Ovary (tissue), 9 donors: ENCODE measurements around the gene RAB12. TPM values are rescaled to one million over a fixed set of nuclear protein-coding genes. Genes with fewer than 3 reads are reported as not detected.
"Not testable (repeated sequence)": the region's sequence is repeated elsewhere in the genome, so short reads cannot be mapped to it uniquely, and the experiment has no call there.

Source experiments
- DNase-seq, 5 donors: peaks; one replicate each; pipeline ENCODE4 v3.0.0-alpha.2; 2019 to 2020
- H3K27ac ChIP-seq, 2 donors: fragments of 200-600 bp; one replicate each; pipeline versions ENCODE4 v1.5.1 to v1.8.0; 2019 to 2022
- H3K27me3 ChIP-seq: fragments of 200-600 bp; one replicate; pipeline ENCODE4 v1.8.0; 2022
- H3K36me3 ChIP-seq: fragments of 200-600 bp; sonication (generic); one replicate; pipeline ENCODE4 v1.5.1; 2019
- H3K4me1 ChIP-seq: one replicate; pipeline ENCODE4 v1.8.1; 2013; ENCODE audit warnings: mild to moderate bottlenecking, moderate library complexity; ENCODE audit not compliant: insufficient read depth
- H3K4me3 ChIP-seq: fragments of 200-600 bp; sonication (generic); one replicate; pipeline ENCODE4 v1.5.1; 2017
- H3K9me3 ChIP-seq, 2 donors: fragments of 200-600 bp in 1 of 2; sonication (generic) in 1 of 2; one replicate each; pipeline versions ENCODE4 v1.5.1 to v1.8.1; 2013 to 2019; ENCODE audit warnings: mild to moderate bottlenecking in 1 of 2, moderate library complexity in 1 of 2
- EP300 ChIP-seq: sonication (generic); formaldehyde crosslinking; IDR thresholded peaks from one replicate; pipeline ENCODE4 v1.6.1; 2017; ENCODE audit warnings: antibody characterized with exemption
- POLR2A ChIP-seq: fragments of 450-650 bp; IDR thresholded peaks from one replicate; pipeline ENCODE4 v1.6.1; 2017; ENCODE audit warnings: antibody characterized with exemption, mild to moderate bottlenecking, moderate library complexity
- WGBS, 3 donors: extraction: QIAGEN DNeasy Blood & Tissue Kit in 1 of 3; methylation state at CpG; one replicate each; pipeline versions ENCODE4 v1.1.5 to v1.1.7; 2013 to 2017; 5-methylcytosine and 5-hydroxymethylcytosine counted together
- intact Hi-C, 4 donors: fragments of 100-400 bp; cut with DNase I; formaldehyde crosslinking; loops; one replicate each; pipeline versions ENCODE4 v1.11.0 to v1.15.1; 2022 to 2023
- polyA plus RNA-seq, 2 donors: library from polyadenylated mRNA; stranded (reverse); fragments of 200-250 nt in 1 of 2; fragments of 350-450 nt in 1 of 2; fragmentation: Illumina TruSeq in 1 of 2; extraction: RNeasy Lipid Tissue Mini Kit (QIAGEN cat#74804) in 1 of 2; gene quantifications; one replicate each; pipeline ENCODE4 v1.2.3, GENCODE V29; 2013 to 2014
- total RNA-seq, 7 donors: library from RNA; depleted of rRNA in 2 of 7; stranded (reverse); fragments of >200 nt in 2 of 7; fragmentation: NEBNext Ultra II Directional in 3 of 7; extraction: Animal tissue kit (Norgen Biotek cat#: 25700) in 3 of 7; gene quantifications; one replicate each; pipeline versions ENCODE4 v1.1.0 to v1.2.4, GENCODE V29; 2016 to 2023
- TF ChIP-seq, protein P1 (sequence below), 3 donors: fragments of 450-650 bp in 2 of 3; fragments of 200-600 bp in 1 of 3; IDR thresholded peaks; one replicate each; pipeline versions ENCODE4 v1.5.1 to v1.8.0; 2016 to 2022; ENCODE audit warnings: antibody characterized with exemption in 3 of 3, mild to moderate bottlenecking in 1 of 3
- donor health status: DM: no; HTN: no; CAD: no; lungs with moderate emphysema.
- donor health status: DM: no; HTN: no; CAD: no.
- donor health status: Bipolar disorder and iron deficiency.
- donor health status: DM: yes; HTN: yes; CAD: no.
- donor health status: DM: no; HTN: no; CAD: no.
- donor health status: DM: yes; HTN: yes; CAD: no.

The RAB12 gene
- total and polyA plus RNA-seq, 9 donors = 30.3 to 69.0 (median 43.5) TPM

DNA sequence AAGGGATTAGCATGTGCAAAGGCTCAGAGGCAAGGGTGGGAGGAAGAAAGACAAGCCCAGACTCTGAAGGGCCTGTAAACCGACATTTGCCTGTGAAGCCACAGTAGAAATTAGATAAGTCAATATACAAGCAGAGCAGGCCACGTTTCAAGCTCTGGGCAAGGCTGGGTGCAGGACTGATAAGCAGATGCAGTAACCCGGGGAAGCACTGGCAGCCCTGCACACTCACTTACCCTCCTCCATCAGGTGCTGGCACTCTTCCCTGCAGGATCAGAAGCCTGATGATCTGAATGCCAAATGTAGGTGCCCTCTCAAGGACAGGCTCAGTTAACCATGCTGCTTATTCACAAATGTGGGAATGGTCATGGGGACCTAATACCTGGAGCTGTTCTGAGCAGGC is 46.3 kb upstream of the RAB12 start:
- 46 to 64% (median 59%) methylated on average over 3 of the region's 3 CpGs for WGBS, 3 donors
- Histone ChIP-seq H3K36me3 (no peaks in the 10 kb centered on the region), H3K4me3 (no peak overlapping the region), H3K27ac (no peak overlapping the region), H3K27me3 (no peaks in the 10 kb centered on the region), H3K9me3 (no peaks in the 10 kb centered on the region), H3K4me1 (no peaks in the 10 kb centered on the region)
- intact Hi-C loops = no loop called here
- no peak for DNase-seq
- no peak for TF ChIP-seq EP300
- TF ChIP-seq POLR2A = no peak
- TF ChIP-seq, protein P1, sequence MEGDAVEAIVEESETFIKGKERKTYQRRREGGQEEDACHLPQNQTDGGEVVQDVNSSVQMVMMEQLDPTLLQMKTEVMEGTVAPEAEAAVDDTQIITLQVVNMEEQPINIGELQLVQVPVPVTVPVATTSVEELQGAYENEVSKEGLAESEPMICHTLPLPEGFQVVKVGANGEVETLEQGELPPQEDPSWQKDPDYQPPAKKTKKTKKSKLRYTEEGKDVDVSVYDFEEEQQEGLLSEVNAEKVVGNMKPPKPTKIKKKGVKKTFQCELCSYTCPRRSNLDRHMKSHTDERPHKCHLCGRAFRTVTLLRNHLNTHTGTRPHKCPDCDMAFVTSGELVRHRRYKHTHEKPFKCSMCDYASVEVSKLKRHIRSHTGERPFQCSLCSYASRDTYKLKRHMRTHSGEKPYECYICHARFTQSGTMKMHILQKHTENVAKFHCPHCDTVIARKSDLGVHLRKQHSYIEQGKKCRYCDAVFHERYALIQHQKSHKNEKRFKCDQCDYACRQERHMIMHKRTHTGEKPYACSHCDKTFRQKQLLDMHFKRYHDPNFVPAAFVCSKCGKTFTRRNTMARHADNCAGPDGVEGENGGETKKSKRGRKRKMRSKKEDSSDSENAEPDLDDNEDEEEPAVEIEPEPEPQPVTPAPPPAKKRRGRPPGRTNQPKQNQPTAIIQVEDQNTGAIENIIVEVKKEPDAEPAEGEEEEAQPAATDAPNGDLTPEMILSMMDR (IDR thresholded peaks at IDR 0.05) = no peak

DNA sequence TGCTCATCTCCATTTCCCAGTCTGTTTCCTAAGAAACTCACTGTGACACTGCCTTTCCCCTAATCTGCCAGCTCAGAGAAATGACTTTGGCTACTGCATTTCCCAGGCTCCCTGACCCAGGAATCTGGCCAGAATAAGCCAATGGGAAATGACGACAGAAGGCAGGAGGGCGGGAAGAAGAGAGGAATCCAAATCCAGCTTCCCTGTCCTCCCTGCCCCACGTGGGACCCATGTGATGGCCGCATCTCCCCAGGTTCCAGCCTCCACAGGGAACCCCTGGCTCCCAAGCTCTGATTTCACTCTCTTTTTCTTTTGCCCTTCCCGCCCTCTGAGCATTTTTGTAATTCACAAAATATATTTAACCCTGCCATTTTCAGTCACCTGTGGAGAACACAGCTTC is 37.8 kb upstream of the RAB12 start:
- no peak overlapping the region for H3K4me3 ChIP-seq
- TF ChIP-seq EP300 (no peak), POLR2A (no peak)
- TF ChIP-seq, protein P1 (IDR thresholded peaks at IDR 0.05) = no peak
- DNase-seq = no peak
- intact Hi-C loops = no loop called here
- H3K27me3 ChIP-seq = no peaks in the 10 kb centered on the region
- H3K36me3 ChIP-seq = no peaks in the 10 kb centered on the region
- no peaks in the 10 kb centered on the region for H3K9me3 ChIP-seq
- WGBS, 3 donors = 59 to 66% (median 64%) methylated on average over 5 of the region's 5 CpGs
- no peaks in the 10 kb centered on the region for H3K4me1 ChIP-seq
- H3K27ac ChIP-seq = no peak overlapping the region

DNA sequence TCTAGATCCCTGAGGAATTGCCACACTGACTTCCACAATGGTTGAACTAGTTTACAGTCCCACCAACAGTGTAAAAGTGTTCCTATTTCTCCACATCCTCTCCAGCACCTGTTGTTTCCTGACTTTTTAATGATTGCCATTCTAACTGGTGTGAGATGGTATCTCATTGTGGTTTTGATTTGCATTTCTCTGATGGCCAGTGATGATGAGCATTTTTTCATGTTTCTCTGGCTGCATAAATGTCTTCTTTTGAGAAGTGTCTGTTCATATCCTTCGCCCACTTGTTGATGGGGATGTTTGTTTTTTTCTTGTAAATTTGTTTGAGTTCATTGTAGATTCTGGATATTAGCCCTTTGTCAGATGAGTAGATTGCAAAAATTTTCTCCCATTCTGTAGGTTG is 35.5 kb upstream of the RAB12 start:
- H3K9me3 ChIP-seq = not testable (repeated sequence)

DNA sequence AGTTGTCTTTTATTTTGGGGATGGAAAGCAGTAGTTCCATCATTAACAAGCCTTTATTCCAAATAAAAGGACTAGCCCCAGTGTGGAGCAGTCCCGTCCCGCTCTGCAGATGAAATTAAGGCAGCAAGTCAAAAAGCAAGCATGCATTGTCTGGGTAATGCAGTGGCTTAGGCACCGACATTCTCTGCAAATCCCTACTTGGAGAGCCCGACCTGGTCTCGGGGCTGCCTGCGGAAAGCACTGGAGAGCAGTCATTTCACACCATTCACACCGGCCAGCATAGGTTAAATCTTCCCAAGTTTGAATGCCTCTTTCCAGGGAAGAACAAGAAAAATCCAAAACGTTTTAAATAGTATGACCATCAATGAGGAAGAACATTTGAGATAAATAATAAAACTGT is 24.4 kb upstream of the RAB12 start:
- Histone ChIP-seq H3K36me3 (no peaks in the 10 kb centered on the region), H3K27ac (no peak overlapping the region), H3K27me3 (no peaks in the 10 kb centered on the region), H3K9me3 (no peaks in the 10 kb centered on the region), H3K4me1 (no peaks in the 10 kb centered on the region), H3K4me3 (no peak overlapping the region)
- DNase-seq = no peak
- WGBS, 3 donors = 21 to 45% (median 44%) methylated on average over 8 of the region's 8 CpGs
- intact Hi-C loops = no loop called here
- TF ChIP-seq EP300 (no peak), POLR2A (no peak)
- TF ChIP-seq, protein P1 (IDR thresholded peaks at IDR 0.05) = no peak

More for the DNA sequence above, 35.5 kb upstream of the RAB12 start:
- intact Hi-C loops, H3K4me1 ChIP-seq, H3K27me3 ChIP-seq, H3K4me3 ChIP-seq, H3K36me3 ChIP-seq, DNase-seq, H3K27ac ChIP-seq: not testable (repeated sequence)
- WGBS, 3 donors = 3 to 55% (median 52%) methylated on average over 1 of the region's 1 CpG

DNA sequence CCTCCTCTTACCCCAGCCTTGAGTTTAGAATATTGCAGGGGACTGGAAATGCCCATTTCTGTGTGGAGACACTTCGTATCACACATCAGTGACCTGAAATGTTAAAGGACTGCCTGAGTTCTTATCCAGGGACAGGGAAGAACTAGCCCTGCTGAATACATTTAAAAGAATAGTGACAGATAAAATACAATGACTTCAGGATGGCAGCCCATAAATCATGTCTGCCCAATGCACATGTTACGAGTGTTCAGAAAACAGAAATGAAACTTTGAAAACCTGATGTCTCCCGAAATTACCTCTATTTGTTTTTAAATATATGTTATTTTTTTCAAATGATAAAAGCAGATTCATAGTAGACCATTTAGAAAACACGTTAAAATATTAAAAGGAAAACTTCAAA is 22.3 kb upstream of the RAB12 start:
- WGBS, 3 donors = 59 to 70% (median 63%) methylated on average over 4 of the region's 4 CpGs
- no peaks in the 10 kb centered on the region for H3K27me3 ChIP-seq
- H3K4me3 ChIP-seq = no peak overlapping the region
- no peaks in the 10 kb centered on the region for H3K9me3 ChIP-seq
- no peak for DNase-seq
- H3K36me3 ChIP-seq = no peaks in the 10 kb centered on the region
- intact Hi-C loops = no loop called here
- TF ChIP-seq, protein P1 (IDR thresholded peaks at IDR 0.05) = no peak
- no peak for TF ChIP-seq EP300
- no peak for TF ChIP-seq POLR2A
- H3K27ac ChIP-seq = no peak overlapping the region
- H3K4me1 ChIP-seq = no peaks in the 10 kb centered on the region
